MCF 10A (cell line): ENCODE measurements around the gene NOS2. TPM values are rescaled to one million over a fixed set of nuclear protein-coding genes. Genes with fewer than 3 reads are reported as not detected.

Experiments
- BruUV-seq: library from RNA; stranded (reverse); fragments of 400-500 nt; replicated peaks from 2 replicates; lab custom pipeline; 2021; lab: Mats Ljungman, UMichigan
- CTCF ChIA-PET: fragments of 300-600 bp; sonication (Branson Sonifier 250); formaldehyde crosslinking; extraction: SDS; loops from one replicate; lab custom pipeline; 2021; ENCODE audit warnings: antibody characterized with exemption, inconsistent platforms; lab: Yijun Ruan, JAX
- POLR2A ChIA-PET: fragments of 300-600, 350-650 bp; sonication (Branson Sonifier 250); formaldehyde crosslinking; extraction: SDS; loops from one replicate; lab custom pipeline; 2020; ENCODE audit warnings: antibody characterized with exemption, inconsistent platforms; lab: Yijun Ruan, JAX
- DNase-seq: peaks from one replicate; pipeline ENCODE4 v3.0.0-alpha.2; 2018; ENCODE audit not compliant: unreplicated experiment
- H3K27ac Mint-ChIP-seq: one replicate; pipeline ENCODE4 v1.8.0; 2022; ENCODE audit warnings: mild to moderate bottlenecking, low read depth, mixed read lengths; ENCODE audit not compliant: unreplicated experiment
- H3K27me3 Mint-ChIP-seq: one replicate; pipeline ENCODE4 v1.8.0; 2022; ENCODE audit warnings: mixed read lengths; ENCODE audit not compliant: insufficient read depth, unreplicated experiment
- H3K36me3 Mint-ChIP-seq: one replicate; pipeline ENCODE4 v1.8.0; 2022; ENCODE audit warnings: mild to moderate bottlenecking, moderate library complexity, mixed read lengths; ENCODE audit not compliant: insufficient read depth, unreplicated experiment
- H3K4me1 Mint-ChIP-seq: one replicate; pipeline ENCODE4 v1.8.0; 2022; ENCODE audit warnings: mixed read lengths; ENCODE audit not compliant: insufficient read depth, unreplicated experiment
- H3K4me3 Mint-ChIP-seq: one replicate; pipeline ENCODE4 v1.8.0; 2022; ENCODE audit warnings: mild to moderate bottlenecking, moderate library complexity, mixed read lengths; ENCODE audit not compliant: unreplicated experiment
- H3K9me3 Mint-ChIP-seq: one replicate; pipeline ENCODE4 v1.8.0; 2022; ENCODE audit warnings: mixed read lengths; ENCODE audit not compliant: unreplicated experiment
- CTCF ChIP-seq: fragments of 200-600 bp; IDR thresholded peaks from one replicate; pipeline ENCODE4 v1.8.0; 2022; ENCODE audit warnings: antibody characterized with exemption, mild to moderate bottlenecking; ENCODE audit not compliant: unreplicated experiment
- intact Hi-C: fragments of 100-400 bp; cut with micrococcal nuclease; formaldehyde crosslinking; loops from 2 replicates; pipeline ENCODE4 v1.14.1; 2022
- total RNA-seq: library from RNA; stranded (reverse); gene quantifications from 2 replicates; pipeline ENCODE4 v1.2.3, GENCODE V29; 2022

Gene NOS2
- total RNA-seq, 1 experiment from 2014 or later, result not detected

DNA sequence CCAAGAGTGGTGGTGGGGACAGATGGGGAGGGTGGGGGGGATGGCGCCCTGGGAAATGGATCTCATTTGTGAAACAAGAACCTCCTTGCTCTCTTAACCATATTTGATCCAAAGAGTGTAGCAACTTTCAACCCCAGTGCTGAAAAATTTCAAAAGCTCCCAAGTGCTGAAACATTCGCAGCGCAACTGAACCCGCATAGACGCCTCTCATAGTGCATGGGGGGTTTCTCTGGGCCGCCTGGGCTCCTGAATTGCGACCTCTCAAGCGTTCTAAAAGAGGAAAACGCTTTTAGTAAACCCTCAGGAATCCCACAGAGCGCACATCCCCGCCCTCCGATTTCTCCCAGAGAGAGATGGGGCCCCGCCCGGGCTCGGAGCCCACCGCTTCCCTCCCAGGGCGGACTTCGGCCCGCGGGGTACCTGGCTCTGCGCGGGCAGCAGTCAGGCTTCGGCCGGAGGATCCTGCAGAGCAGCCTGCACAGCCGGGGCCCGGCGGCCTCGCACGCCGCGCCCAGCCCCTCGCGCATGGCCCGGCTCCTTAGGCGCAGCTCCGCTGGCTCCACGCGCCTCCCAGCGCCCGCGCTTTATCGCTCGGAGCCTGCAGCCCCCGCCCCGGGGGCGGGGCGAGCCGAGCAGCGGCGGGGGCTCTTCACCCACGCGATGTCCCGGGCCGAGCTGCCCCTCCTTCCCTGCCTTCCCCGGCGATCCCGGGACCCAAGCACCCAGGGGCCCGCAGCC, 7.0 kb downstream of the NOS2 start:
- Mint-ChIP-seq H3K27ac (no peak overlapping the region), H3K4me3 (no peak overlapping the region), H3K27me3 (peaks cover 48% of the 10 kb centered on the region), H3K36me3 (no peaks in the 10 kb centered on the region), H3K4me1 (no peaks in the 10 kb centered on the region), H3K9me3 (no peaks in the 10 kb centered on the region)
- BruUV-seq, result no TSS peak
- no peak for DNase-seq
- no peak for TF ChIP-seq CTCF
- ChIA-PET POLR2A (no interaction called here), CTCF (interaction anchor here (22.3 kb wide), 1 partner anchor 87 kb away, joined by 445 read pairs; no protein-coding TSS in a partner anchor)
- intact Hi-C loops, result no loop called here

DNA sequence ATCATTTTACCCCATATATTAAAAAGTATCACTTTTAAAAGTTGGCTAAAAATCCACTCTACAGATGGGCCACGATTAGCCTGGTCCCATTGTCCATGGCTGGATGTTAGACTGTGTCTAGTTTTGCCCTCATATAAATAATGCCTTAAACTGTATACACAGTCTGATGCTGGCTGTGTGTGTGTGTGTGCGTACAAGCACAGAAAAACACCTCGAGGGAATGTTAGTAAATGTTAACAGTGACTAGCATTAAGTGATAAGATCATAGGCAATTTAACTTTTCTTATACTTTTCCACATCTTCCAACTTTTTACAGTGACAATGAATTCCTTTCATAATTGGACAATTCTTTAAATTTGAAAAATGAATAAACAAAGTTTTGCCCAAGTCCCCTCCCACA, 8.2 kb downstream of the NOS2 start:
- POLR2A ChIA-PET, result no interaction called here
- H3K27ac Mint-ChIP-seq, result no peak overlapping the region
- H3K27me3 Mint-ChIP-seq, result peaks cover 36% of the 10 kb centered on the region
- no peak for TF ChIP-seq CTCF
- intact Hi-C loops, result no loop called here
- DNase-seq, result no peak
- no peaks in the 10 kb centered on the region for H3K36me3 Mint-ChIP-seq
- no peaks in the 10 kb centered on the region for H3K9me3 Mint-ChIP-seq
- CTCF ChIA-PET, result no interaction called here
- no peak overlapping the region for H3K4me3 Mint-ChIP-seq
- no TSS peak for BruUV-seq
- H3K4me1 Mint-ChIP-seq, result no peaks in the 10 kb centered on the region

DNA sequence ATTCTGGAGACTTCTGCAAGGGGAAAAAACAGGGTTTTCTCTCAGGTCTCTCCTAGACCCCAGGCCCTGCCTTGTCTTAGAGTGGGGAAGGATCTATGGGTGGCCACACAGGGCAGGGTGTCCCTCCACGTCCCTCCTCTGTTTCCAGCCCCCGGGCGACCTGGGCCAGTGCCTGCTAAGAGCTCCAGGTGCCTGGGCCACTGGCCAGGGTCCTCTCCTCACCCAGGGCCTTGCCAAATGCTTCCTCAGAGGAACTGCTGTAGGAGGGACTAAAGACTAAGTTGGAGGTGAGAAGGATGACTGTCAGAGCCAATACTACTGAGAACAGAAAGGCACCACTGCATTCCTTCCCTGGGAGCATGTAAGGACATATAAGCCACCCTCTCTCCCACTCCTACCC, 11.4 kb downstream of the NOS2 start:
- H3K4me1 Mint-ChIP-seq, result no peaks in the 10 kb centered on the region
- H3K27ac Mint-ChIP-seq, result no peak overlapping the region
- H3K9me3 Mint-ChIP-seq, result no peaks in the 10 kb centered on the region
- no peak for TF ChIP-seq CTCF
- H3K4me3 Mint-ChIP-seq, result no peak overlapping the region
- intact Hi-C loops, result no loop called here
- ChIA-PET CTCF (interaction anchor here (0.6 to 1.4 kb wide), 3 partner anchors 16 to 136 kb away, joined by 3 to 5 read pairs (median 3); no protein-coding TSS in a partner anchor), POLR2A (no interaction called here)
- BruUV-seq, result no TSS peak
- no peaks in the 10 kb centered on the region for H3K36me3 Mint-ChIP-seq
- peaks cover 5% of the 10 kb centered on the region for H3K27me3 Mint-ChIP-seq
- no peak for DNase-seq

- no peaks in the 10 kb centered on the region for H3K9me3 Mint-ChIP-seq
- DNase-seq, result no peak
Measured at GRCh38 chr17:27783440-27784350, 16.6 kb downstream of the NOS2 start.

More at GRCh38 chr17:27783440-27784350, 16.6 kb downstream of the NOS2 start:
- H3K4me3 Mint-ChIP-seq, result no peak overlapping the region
- H3K4me1 Mint-ChIP-seq, result no peaks in the 10 kb centered on the region
- intact Hi-C loops, result no loop called here
- H3K27me3 Mint-ChIP-seq, result no peaks in the 10 kb centered on the region
- no TSS peak for BruUV-seq
- no peak overlapping the region for H3K27ac Mint-ChIP-seq
- ChIA-PET CTCF (interaction anchor here (0.6 to 2.0 kb wide), 4 partner anchors 21 to 155 kb away, joined by 6 to 7 read pairs (median 6); no protein-coding TSS in a partner anchor), POLR2A (interaction anchor here (0.6 kb wide), 1 partner anchor 46 kb away, joined by 3 read pairs; no protein-coding TSS in a partner anchor)
- H3K36me3 Mint-ChIP-seq, result no peaks in the 10 kb centered on the region
- TF ChIP-seq CTCF, result no peak
